Omental fat pad (tissue), 4 donors: Measurements from ENCODE around the gene BOD1L1. TPM values are rescaled to one million over a fixed set of nuclear protein-coding genes. Genes with fewer than 3 reads are reported as not detected.

ENCODE experiments used
- ATAC-seq: fragments of 150-250 bp; one replicate; pipeline ENCODE4 v1.9.1; 2016; ENCODE audit warnings: mild to moderate bottlenecking, moderate library complexity; ENCODE audit not compliant: low FRiP score
- DNase-seq: peaks from one replicate; pipeline ENCODE4 v3.0.0-alpha.2; 2019; ENCODE audit warnings: low spot score
- CTCF ChIP-seq, 3 donors: fragments of 450-650 bp; IDR thresholded peaks; one replicate each; pipeline ENCODE4 v1.5.1; 2016 to 2017; ENCODE audit warnings: antibody characterized with exemption in 3 of 3, mild to moderate bottlenecking in 3 of 3, moderate library complexity in 2 of 3
- total RNA-seq, 4 donors: library from RNA; depleted of rRNA; stranded (reverse); fragments of >200 nt; gene quantifications; one replicate each; pipeline ENCODE4 v1.1.0, GENCODE V29; 2016

Gene BOD1L1
- total RNA-seq, 4 donors from 2014 or later = 34.2 to 65.9 (median 36.7) TPM

DNA sequence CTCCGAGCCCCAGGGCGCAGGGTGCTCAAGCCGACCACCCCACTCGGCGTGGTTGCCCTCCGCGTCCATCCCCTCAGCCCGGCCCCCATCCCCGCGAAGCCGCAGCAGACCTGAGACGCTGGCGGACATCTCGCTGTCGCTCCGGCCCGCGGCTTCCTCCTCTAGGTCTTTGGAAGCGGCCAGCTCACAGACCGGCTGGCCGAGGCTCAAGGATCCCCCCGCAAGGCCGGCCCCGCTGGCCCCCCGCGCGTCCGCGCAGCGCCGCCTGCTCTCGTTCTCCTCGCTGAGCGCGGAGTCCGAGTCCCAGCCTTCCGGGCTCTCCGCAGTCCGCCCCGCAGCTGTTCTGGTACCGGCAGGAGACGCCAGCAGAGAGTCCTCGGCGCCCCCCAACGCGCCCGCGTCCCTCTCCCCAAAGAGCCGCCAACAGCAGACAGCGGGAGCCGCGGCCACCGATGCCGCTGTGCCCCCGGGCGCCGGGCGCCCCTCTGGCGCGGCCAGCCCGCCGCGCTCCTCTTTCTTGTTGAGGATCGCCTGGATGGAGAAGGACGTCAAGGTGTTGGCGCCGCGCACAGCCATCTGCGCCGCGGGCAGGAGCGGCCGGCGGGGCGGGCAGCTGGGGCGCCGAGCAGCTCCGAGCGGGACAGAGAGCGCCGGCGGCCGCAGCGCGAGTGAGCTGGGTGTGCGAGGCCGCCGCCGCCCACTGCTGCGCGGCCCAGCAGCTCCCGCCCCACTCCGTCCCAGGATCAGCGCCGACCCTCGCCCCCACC lies 83.5 kb downstream of the BOD1L1 start, which contains the start of gene NKX3-2:
Gene NKX3-2 (minus strand): TSS at position 670 of the 767 bp plus-strand sequence. CDS start 94 bp downstream, at position 576.
- ATAC-seq (no peak), DNase-seq (no peak)
- TF ChIP-seq CTCF (IDR thresholded peaks at IDR 0.05) = no peak

GRCh38 chr4:13543032-13543838 lies 84.3 kb downstream of the BOD1L1 start:
- no peak for TF ChIP-seq CTCF (IDR thresholded peaks at IDR 0.05)
- ATAC-seq = no peak
- no peak for DNase-seq

DNA sequence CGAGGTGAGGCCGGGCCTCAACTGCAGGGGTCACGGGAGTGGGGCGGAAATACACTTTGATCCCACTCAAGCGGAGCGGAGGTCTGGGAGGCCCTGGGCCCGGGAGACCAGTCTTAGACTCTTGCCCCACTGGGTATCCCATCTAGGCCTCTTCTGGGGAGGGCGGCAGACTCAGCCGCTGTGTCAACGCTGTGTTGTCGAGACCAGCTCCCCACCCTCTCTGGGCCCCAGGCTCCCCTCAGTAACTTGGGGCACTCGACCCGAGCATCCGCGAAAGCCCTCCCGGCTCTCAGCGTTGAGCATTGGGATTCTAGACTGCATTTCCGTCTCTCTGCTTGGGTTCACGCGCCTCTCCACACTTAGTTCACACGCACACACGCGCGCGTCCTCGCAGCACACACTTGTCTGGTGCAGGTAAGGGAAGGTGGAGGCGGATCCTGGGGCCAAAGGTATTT lies 84.9 kb downstream of the BOD1L1 start:
- no peak for ATAC-seq
- no peak for TF ChIP-seq CTCF (IDR thresholded peaks at IDR 0.05)
- no peak for DNase-seq

- TF ChIP-seq CTCF (IDR thresholded peaks at IDR 0.05) = no peak
- DNase-seq = no peak
- no peak for ATAC-seq
These were observed 85.6 kb downstream of the BOD1L1 start for GRCh38 chr4:13541720-13542576.

- no peak for DNase-seq
- no peak for TF ChIP-seq CTCF (IDR thresholded peaks at IDR 0.05)
- no peak for ATAC-seq
These were observed 86.3 kb downstream of the BOD1L1 start for GRCh38 chr4:13541176-13541604.

GRCh38 chr4:13540446-13541175 lies 86.9 kb downstream of the BOD1L1 start:
- DNase-seq = no peak
- no peak for TF ChIP-seq CTCF (IDR thresholded peaks at IDR 0.05)
- ATAC-seq = no peak
